ENCODE measurements around the gene TENM4. TPM values are rescaled to one million over a fixed set of nuclear protein-coding genes. Genes with fewer than 3 reads are reported as not detected.

Gene TENM4
- polyA plus RNA-seq, 2 of the 4 experiments (the other 2 are of a cell fraction): 0.06 to 0.31 TPM

- no peak for TF ChIP-seq BCL3 (IDR thresholded peaks at IDR 0.05)
Observed at GRCh38 chr11:79330651-79331050, 110.2 kb downstream of the TENM4 start (continued).

- no peak for FAIRE-seq
- ChIA-PET CTCF (interaction anchor here (0.7 to 1.2 kb wide), 2 partner anchors 9 to 11 kb away, joined by 3 read pairs; no protein-coding TSS in a partner anchor), POLR2A (no interaction called here)
- no peak overlapping the region for H3K27ac ChIP-seq
- no peak overlapping the region for H3K4me2 ChIP-seq
- H3K4me1 ChIP-seq: no peaks in the 10 kb centered on the region
- no peaks in the 10 kb centered on the region for H3K9me3 ChIP-seq
- no peak for TF ChIP-seq HEYL (CRISPR knock-in tag; IDR thresholded peaks at IDR 0.05)
- no peak for TF ChIP-seq ZFP36 (IDR thresholded peaks at IDR 0.05; ENCODE audit: borderline replicate concordance, partially characterized antibody)
- no peak for TF ChIP-seq E2F6 (IDR thresholded peaks at IDR 0.05; ENCODE audit: borderline replicate concordance, low read depth)
- no peak for TF ChIP-seq NR3C1 (IDR thresholded peaks at IDR 0.05)
- no peak for TF ChIP-seq ZC3H11A (IDR thresholded peaks at IDR 0.05)
- TF ChIP-seq GATA3 (IDR thresholded peaks at IDR 0.05; ENCODE audit: borderline replicate concordance): no peak
- TF ChIP-seq RCOR1 (IDR thresholded peaks at IDR 0.05; ENCODE audit: low read depth, low read length): no peak
- no peak for TF ChIP-seq TP53 (CRISPR knock-in tag; IDR thresholded peaks at IDR 0.05)
- TF ChIP-seq CHD4 (IDR thresholded peaks at IDR 0.05; ENCODE audit: borderline replicate concordance): no peak
- TF ChIP-seq CBX2 (IDR thresholded peaks at IDR 0.05; ENCODE audit: borderline replicate concordance, low read depth): no peak
- TF ChIP-seq HOXB5 (CRISPR knock-in tag; IDR thresholded peaks at IDR 0.05): no peak
- TF ChIP-seq HES2 (IDR thresholded peaks at IDR 0.05): no peak
- TF ChIP-seq HMGXB4 (CRISPR knock-in tag; IDR thresholded peaks at IDR 0.05; ENCODE audit: borderline replicate concordance): no peak
- no peak overlapping the region for H3K4me3 ChIP-seq
- WGBS (ENCODE audit: missing lambda C conversion rate): 11% methylated on average over 6 of the region's 6 CpGs
- no peak for DNase-seq (ENCODE audit: low read depth in 1 of 2, low spot score in 1 of 2)
- ATAC-seq: no peak
Observed at GRCh38 chr11:79329561-79329960, 111.3 kb downstream of the TENM4 start.

GRCh38 chr11:79328402-79328801, 112.4 kb downstream of the TENM4 start:
- no peak for DNase-seq (ENCODE audit: low read depth in 1 of 2, low spot score in 1 of 2)
- FAIRE-seq: no peak
- WGBS (ENCODE audit: missing lambda C conversion rate): 26% methylated on average over 7 of the region's 9 CpGs
- ChIA-PET CTCF (interaction anchor here (1.1 kb wide), 1 partner anchor 683 kb away, joined by 3 read pairs; no protein-coding TSS in a partner anchor), POLR2A (no interaction called here)
- Histone ChIP-seq H3K4me1 (no peaks in the 10 kb centered on the region), H3K9me3 (no peaks in the 10 kb centered on the region), H3K4me3 (no peak overlapping the region), H3K4me2 (no peak overlapping the region), H3K27ac (no peak overlapping the region)
- no peak for ATAC-seq
- TF ChIP-seq BHLHE40 (IDR thresholded peaks at IDR 0.05; ENCODE audit: low read depth, low read length) (no peak), ATOH8 (CRISPR knock-in tag; IDR thresholded peaks at IDR 0.05; ENCODE audit: low read depth) (no peak), EP300 (IDR thresholded peaks at IDR 0.05) (no peak)

- H3K4me2 ChIP-seq: no peak overlapping the region
- no peak for ATAC-seq
- 41% methylated on average over 10 of the region's 10 CpGs for WGBS (ENCODE audit: missing lambda C conversion rate)
- H3K4me1 ChIP-seq: no peaks in the 10 kb centered on the region; the same call in 2 of the 3 replicates
- no peak for FAIRE-seq
- no peaks in the 10 kb centered on the region for H3K9me3 ChIP-seq
- no peak overlapping the region for H3K27ac ChIP-seq
- H3K4me3 ChIP-seq: no peak overlapping the region
- TF ChIP-seq RAD21 (conservative IDR thresholded peaks at IDR 0.05 in 1 of 2, IDR thresholded peaks at IDR 0.05 in 1 of 2): no peak
- no peak for TF ChIP-seq SMC3 (IDR thresholded peaks at IDR 0.05)
- no peak for TF ChIP-seq MYC (IDR thresholded peaks at IDR 0.05; ENCODE audit: borderline replicate concordance, low read length)
- TF ChIP-seq EHF (CRISPR knock-in tag; IDR thresholded peaks at IDR 0.05): no peak
- no peak for TF ChIP-seq PHF8 (IDR thresholded peaks at IDR 0.05; ENCODE audit: borderline replicate concordance, low read depth)
- no peak for TF ChIP-seq SREBF2 (IDR thresholded peaks at IDR 0.05)
- no peak for TF ChIP-seq EP300 (IDR thresholded peaks at IDR 0.05)
- TF ChIP-seq GATA3 (IDR thresholded peaks at IDR 0.05; ENCODE audit: borderline replicate concordance): no peak
- TF ChIP-seq NPAS2 (CRISPR knock-in tag; IDR thresholded peaks at IDR 0.05; ENCODE audit: borderline replicate concordance): no peak
- no peak for TF ChIP-seq RNF2 (IDR thresholded peaks at IDR 0.05; ENCODE audit: borderline replicate concordance, low read depth)
- no peak for TF ChIP-seq ESRRA (IDR thresholded peaks at IDR 0.05; ENCODE audit: borderline replicate concordance, low read length)
- no peak for DNase-seq (ENCODE audit: low read depth in 1 of 2, low spot score in 1 of 2)
- CTCF ChIA-PET: no interaction called here
- POLR2A ChIA-PET: no interaction called here
Observed at GRCh38 chr11:79325851-79326250, 115.0 kb downstream of the TENM4 start.
